WERI-Rb-1 (cell line): Measurements from ENCODE around the gene USH1C.

Source experiments
- DNase-seq: peaks from one replicate; pipeline ENCODE4 v3.0.0-alpha.2; 2020
- H3K27ac ChIP-seq: fragments of 250-450 bp; sonication (Bioruptor Pico); 2 replicates; pipeline ENCODE4 v1.5.1; 2020; ENCODE audit warnings: mild to moderate bottlenecking, moderate library complexity
- H3K27me3 ChIP-seq: fragments of 250-450 bp; sonication (Bioruptor Pico); 2 replicates; pipeline ENCODE4 v1.5.1; 2021; ENCODE audit warnings: mild to moderate bottlenecking, low read depth, moderate library complexity; ENCODE audit not compliant: insufficient read depth, severe bottlenecking
- H3K36me3 ChIP-seq: fragments of 250-450 bp; sonication (Bioruptor Pico); 2 replicates; pipeline ENCODE4 v1.5.1; 2020; ENCODE audit warnings: mild to moderate bottlenecking, moderate library complexity
- H3K4me3 ChIP-seq: 2 replicates; pipeline ENCODE4 v1.5.1; 2011; ENCODE audit warnings: low read depth, mild to moderate bottlenecking, control low read depth, low read length
- H3K9me3 ChIP-seq: fragments of 250-450 bp; sonication (Bioruptor Pico); 2 replicates; pipeline ENCODE4 v1.5.1; 2021; ENCODE audit warnings: mild to moderate bottlenecking, moderate library complexity; ENCODE audit not compliant: severe bottlenecking
- TF ChIP-seq, protein P1 (sequence below): IDR thresholded peaks from 2 replicates; pipeline ENCODE4 v1.5.1; 2011; ENCODE audit warnings: low read depth, mild to moderate bottlenecking, control low read depth, inconsistent platforms, low read length

USH1C gene

DNA sequence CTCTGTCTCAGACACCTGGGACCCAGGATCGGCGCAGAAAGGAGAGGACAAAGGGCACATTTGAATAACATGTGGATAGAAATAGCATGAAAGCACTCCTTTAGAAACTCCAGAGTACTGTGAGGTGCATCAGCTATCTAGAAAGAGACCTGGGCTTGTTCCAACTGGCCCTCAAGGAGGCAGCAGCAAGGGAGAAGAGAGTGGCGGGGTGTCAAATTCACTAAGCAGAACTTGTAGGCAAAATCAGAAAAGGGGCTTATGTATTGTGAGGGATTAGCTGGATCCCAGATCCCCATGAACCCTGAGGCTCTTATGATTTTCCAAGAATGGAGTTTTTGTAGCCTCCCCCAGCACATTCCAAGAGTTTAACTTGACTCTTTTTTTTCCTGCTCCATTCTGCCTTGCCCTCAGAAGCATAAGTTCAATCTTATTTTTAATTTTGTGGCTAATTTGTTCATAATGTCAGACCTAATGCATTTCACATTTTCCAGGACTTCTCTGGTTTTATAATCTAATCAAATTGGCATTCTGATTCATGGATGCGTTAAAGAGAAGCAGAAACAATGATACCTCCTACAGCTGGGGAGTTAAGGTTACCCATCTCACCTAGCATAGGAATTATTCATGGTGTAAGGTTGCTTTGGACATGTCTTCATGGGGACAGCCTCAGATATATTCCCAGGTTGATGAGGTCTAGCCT is 33.6 kb downstream of the USH1C start:
- Histone ChIP-seq H3K27me3 (no peaks in the 10 kb centered on the region), H3K4me3 (no peak overlapping the region), H3K9me3 (no peaks in the 10 kb centered on the region), H3K36me3 (no peaks in the 10 kb centered on the region), H3K27ac (no peak overlapping the region; the same call in 1 of the 2 replicates)
- peak; percentile 41 for DNase-seq
- TF ChIP-seq, protein P1, sequence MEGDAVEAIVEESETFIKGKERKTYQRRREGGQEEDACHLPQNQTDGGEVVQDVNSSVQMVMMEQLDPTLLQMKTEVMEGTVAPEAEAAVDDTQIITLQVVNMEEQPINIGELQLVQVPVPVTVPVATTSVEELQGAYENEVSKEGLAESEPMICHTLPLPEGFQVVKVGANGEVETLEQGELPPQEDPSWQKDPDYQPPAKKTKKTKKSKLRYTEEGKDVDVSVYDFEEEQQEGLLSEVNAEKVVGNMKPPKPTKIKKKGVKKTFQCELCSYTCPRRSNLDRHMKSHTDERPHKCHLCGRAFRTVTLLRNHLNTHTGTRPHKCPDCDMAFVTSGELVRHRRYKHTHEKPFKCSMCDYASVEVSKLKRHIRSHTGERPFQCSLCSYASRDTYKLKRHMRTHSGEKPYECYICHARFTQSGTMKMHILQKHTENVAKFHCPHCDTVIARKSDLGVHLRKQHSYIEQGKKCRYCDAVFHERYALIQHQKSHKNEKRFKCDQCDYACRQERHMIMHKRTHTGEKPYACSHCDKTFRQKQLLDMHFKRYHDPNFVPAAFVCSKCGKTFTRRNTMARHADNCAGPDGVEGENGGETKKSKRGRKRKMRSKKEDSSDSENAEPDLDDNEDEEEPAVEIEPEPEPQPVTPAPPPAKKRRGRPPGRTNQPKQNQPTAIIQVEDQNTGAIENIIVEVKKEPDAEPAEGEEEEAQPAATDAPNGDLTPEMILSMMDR, result no peak

DNA sequence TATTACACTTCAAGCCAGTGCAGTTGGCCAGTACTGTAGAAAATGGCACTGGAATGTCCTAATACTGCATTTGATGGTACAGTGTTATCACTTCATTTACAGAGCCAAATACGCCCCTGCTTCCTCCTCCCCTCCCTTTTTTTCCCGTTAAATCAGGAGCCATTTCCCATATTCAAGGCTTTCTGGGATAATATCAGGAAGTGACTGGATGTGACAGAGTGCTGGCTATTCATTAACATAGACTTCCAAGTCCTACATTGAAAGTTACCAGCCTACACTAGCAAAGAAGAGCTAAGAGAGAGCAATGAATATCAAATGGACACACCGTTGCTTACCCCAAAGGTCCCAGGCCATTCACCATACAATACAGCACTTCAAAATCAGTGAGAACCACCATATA is 35.4 kb downstream of the USH1C start:
- Histone ChIP-seq H3K27me3 (no peaks in the 10 kb centered on the region), H3K9me3 (no peaks in the 10 kb centered on the region)

DNA sequence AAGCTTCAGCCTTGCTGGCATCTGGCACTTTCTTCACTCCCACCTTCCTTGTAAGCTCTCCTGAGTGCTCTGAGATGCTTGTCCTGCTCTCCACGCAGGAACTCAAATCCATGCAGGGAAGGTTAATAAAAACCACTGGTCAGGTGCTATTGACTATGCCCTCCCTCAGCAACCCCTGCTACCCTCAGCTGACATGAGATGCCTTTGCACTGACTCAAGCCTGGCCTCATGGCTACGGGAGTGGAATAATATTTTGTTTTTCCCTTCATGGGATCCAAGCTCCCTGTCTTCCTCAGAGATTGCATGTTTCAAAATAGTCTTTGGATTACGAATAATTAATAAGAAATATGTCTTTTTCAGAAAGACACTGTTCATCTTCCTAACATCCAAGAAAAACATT is 35.9 kb downstream of the USH1C start:
- Histone ChIP-seq H3K9me3 (no peaks in the 10 kb centered on the region), H3K4me3 (no peak overlapping the region), H3K27ac (no peak overlapping the region), H3K27me3 (no peaks in the 10 kb centered on the region), H3K36me3 (no peaks in the 10 kb centered on the region)
- no peak for DNase-seq
- TF ChIP-seq, protein P1, result no peak

More for the DNA sequence above, 35.4 kb downstream of the USH1C start:
- Histone ChIP-seq H3K36me3 (no peaks in the 10 kb centered on the region), H3K4me3 (no peak overlapping the region), H3K27ac (no peak overlapping the region)
- no peak for DNase-seq
- TF ChIP-seq, protein P1, result no peak

DNA sequence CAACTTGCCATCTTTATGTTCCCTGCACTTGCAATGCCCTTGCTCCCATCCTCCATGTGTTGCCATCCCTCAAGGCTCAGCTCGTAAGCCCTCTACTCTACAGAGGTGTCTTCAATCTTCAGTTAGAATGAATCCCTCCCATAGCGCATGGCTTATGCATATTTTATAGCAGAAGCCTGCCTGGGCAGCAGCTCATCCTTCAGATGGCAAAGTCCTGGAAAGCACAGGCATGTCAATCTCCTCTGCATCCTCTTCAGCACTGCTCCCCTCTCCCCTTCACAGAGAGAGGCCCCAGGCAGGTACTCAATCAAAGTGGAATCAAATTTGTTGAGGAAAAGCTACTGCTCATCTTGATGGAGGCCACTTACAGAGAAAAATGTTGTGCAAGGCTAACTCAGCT is 36.4 kb downstream of the USH1C start:
- DNase-seq, result no peak
- Histone ChIP-seq H3K4me3 (no peak overlapping the region), H3K27me3 (no peaks in the 10 kb centered on the region), H3K27ac (no peak overlapping the region), H3K36me3 (no peaks in the 10 kb centered on the region), H3K9me3 (no peaks in the 10 kb centered on the region)
- TF ChIP-seq, protein P1, result no peak

DNA sequence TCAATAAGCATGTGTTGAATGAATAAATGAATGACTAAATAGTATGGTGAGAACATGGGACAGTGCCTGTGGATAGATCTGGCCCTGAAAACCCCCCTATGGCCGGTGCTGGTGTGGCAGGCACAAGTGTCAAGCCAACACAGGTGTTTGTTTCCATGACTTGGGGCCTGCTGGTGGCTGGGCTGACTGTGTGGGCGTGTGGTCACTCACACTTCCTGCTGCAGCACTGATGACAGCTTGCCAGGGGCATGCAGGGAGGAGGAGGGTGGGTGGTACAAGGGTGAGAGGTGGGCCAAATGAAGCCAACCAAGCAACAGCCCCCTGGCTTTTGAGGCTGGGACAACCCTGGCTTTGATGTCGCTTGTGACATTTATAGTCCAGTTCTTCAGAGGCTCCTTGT is 37.3 kb downstream of the USH1C start:
- no peak overlapping the region for H3K4me3 ChIP-seq
- H3K36me3 ChIP-seq, result no peaks in the 10 kb centered on the region
- no peak overlapping the region for H3K27ac ChIP-seq
- no peaks in the 10 kb centered on the region for H3K9me3 ChIP-seq
- H3K27me3 ChIP-seq, result no peaks in the 10 kb centered on the region
- no peak for DNase-seq
- TF ChIP-seq, protein P1, result no peak

DNA sequence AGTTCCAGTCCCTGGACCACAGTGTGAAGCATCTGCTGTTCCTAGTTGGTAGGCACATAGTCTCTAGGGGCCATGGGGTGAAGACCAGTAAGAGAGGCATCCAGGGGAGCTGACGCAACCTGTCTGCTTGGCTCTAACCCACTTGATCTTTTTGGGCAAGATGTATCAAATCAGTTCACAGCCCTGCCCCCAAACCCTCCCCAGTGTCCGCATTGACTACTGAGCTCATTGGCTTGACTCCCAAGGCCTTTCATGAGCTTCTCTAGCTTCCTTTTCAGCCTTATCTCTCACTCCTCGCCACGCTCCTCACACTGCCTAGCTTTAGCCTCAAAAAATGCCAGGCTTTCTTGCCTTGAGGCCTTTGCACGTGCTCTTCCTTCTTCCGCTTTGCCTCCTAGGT is 37.9 kb downstream of the USH1C start:
- H3K36me3 ChIP-seq, result no peaks in the 10 kb centered on the region
- TF ChIP-seq, protein P1, result no peak
- H3K27ac ChIP-seq, result no peak overlapping the region
- no peak for DNase-seq
- no peaks in the 10 kb centered on the region for H3K27me3 ChIP-seq
- no peak overlapping the region for H3K4me3 ChIP-seq
- no peaks in the 10 kb centered on the region for H3K9me3 ChIP-seq
